HG02763 (cell line): ENCODE measurements around the gene SKOR1.

Experiments
- ATAC-seq: cut with Tn5 transposase; IDR thresholded peaks from one replicate; pipeline ENCODE4 v1.9.1; 2021; ENCODE audit warnings: mild to moderate bottlenecking, moderate library complexity; ENCODE audit not compliant: unreplicated experiment

The SKOR1 gene

GRCh38 chr15:67824976-67825880 is at the start of gene SKOR1:
Gene SKOR1 (plus strand): TSS chr15:67825509. CDS start chr15:67825603, 94 bp downstream.
- ATAC-seq, result no peak

- ATAC-seq, result no peak
Observed at GRCh38 chr15:67775998-67776397, 49.3 kb upstream of the SKOR1 start.

GRCh38 chr15:67776600-67776999 is 48.7 kb upstream of the SKOR1 start:
- no peak for ATAC-seq

- no peak for ATAC-seq
Observed at GRCh38 chr15:67777071-67777470, 48.2 kb upstream of the SKOR1 start.

- ATAC-seq, result no peak
Observed at GRCh38 chr15:67777773-67778172, 47.5 kb upstream of the SKOR1 start.

GRCh38 chr15:67778968-67779548 is 46.3 kb upstream of the SKOR1 start:
- ATAC-seq, result no peak

GRCh38 chr15:67779549-67780111 is 45.7 kb upstream of the SKOR1 start:
- no peak for ATAC-seq

GRCh38 chr15:67781061-67781460 is 44.2 kb upstream of the SKOR1 start:
- ATAC-seq, result no peak

GRCh38 chr15:67781907-67782690 is 43.2 kb upstream of the SKOR1 start:
- ATAC-seq, result no peak

- no peak for ATAC-seq
Observed at GRCh38 chr15:67782691-67782991, 42.7 kb upstream of the SKOR1 start.

GRCh38 chr15:67783303-67783702 is 42.0 kb upstream of the SKOR1 start:
- ATAC-seq, result peak; percentile 42

GRCh38 chr15:67784090-67784781 is 41.1 kb upstream of the SKOR1 start:
- peak; percentile 83 for ATAC-seq

GRCh38 chr15:67784856-67785430 is 40.4 kb upstream of the SKOR1 start:
- ATAC-seq, result peak; percentile 6

- no peak for ATAC-seq
Observed at GRCh38 chr15:67785431-67785830, 39.9 kb upstream of the SKOR1 start.

GRCh38 chr15:67786646-67787045 is 38.7 kb upstream of the SKOR1 start:
- no peak for ATAC-seq

GRCh38 chr15:67788986-67789385 is 36.3 kb upstream of the SKOR1 start:
- ATAC-seq, result no peak

GRCh38 chr15:67790610-67791319 is 34.5 kb upstream of the SKOR1 start:
- ATAC-seq, result no peak

GRCh38 chr15:67792250-67792942 is 32.9 kb upstream of the SKOR1 start:
- no peak for ATAC-seq
